ENCODE measurements around the gene RRM1. TPM values are rescaled to one million over a fixed set of nuclear protein-coding genes. Genes with fewer than 3 reads are reported as not detected.

Gene RRM1
- total and polyA plus RNA-seq, 9 of the 15 experiments (the other 6 are each of a cell fraction or from before 2014, with no cell fraction given), result 113 to 270 (median 163) TPM

DNA sequence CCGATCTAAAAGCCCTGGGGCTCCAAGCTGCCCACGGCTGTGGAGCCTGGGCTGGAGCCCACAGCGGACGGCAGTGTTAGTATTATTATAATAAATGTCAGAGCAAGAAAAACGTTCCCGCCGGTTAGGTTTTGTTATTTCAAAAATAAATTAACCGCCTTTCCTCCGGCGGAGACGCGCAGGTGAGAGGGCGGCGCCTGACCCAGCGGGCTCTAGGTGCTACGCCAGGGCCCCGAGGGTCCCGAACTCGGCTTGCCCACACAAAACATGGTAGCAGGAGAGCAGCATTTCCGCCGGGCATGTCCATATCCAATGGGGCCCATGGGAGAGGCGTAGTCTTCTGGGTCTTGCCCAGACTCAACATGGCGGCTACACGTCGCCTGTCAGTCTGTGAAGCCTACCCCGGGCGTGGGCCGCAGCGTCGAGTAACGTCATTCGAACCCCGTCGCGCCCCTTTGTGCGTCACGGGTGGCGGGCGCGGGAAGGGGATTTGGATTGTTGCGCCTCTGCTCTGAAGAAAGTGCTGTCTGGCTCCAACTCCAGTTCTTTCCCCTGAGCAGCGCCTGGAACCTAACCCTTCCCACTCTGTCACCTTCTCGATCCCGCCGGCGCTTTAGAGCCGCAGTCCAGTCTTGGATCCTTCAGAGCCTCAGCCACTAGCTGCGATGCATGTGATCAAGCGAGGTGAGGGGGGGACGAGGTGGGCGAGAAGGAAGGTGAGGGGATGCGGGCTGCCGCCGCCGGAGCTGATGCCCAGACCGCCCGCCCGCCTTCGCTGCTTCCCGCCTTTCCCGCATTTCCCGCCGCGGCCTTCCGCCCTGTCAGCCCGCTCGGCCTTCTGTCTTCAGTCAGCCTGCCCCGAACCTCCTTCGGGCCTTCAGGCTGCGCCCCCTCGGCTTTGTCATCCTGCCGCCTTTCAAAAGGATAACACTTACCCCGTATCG is at the start of gene RRM1 (continued):
- TF ChIP-seq, protein P1, sequence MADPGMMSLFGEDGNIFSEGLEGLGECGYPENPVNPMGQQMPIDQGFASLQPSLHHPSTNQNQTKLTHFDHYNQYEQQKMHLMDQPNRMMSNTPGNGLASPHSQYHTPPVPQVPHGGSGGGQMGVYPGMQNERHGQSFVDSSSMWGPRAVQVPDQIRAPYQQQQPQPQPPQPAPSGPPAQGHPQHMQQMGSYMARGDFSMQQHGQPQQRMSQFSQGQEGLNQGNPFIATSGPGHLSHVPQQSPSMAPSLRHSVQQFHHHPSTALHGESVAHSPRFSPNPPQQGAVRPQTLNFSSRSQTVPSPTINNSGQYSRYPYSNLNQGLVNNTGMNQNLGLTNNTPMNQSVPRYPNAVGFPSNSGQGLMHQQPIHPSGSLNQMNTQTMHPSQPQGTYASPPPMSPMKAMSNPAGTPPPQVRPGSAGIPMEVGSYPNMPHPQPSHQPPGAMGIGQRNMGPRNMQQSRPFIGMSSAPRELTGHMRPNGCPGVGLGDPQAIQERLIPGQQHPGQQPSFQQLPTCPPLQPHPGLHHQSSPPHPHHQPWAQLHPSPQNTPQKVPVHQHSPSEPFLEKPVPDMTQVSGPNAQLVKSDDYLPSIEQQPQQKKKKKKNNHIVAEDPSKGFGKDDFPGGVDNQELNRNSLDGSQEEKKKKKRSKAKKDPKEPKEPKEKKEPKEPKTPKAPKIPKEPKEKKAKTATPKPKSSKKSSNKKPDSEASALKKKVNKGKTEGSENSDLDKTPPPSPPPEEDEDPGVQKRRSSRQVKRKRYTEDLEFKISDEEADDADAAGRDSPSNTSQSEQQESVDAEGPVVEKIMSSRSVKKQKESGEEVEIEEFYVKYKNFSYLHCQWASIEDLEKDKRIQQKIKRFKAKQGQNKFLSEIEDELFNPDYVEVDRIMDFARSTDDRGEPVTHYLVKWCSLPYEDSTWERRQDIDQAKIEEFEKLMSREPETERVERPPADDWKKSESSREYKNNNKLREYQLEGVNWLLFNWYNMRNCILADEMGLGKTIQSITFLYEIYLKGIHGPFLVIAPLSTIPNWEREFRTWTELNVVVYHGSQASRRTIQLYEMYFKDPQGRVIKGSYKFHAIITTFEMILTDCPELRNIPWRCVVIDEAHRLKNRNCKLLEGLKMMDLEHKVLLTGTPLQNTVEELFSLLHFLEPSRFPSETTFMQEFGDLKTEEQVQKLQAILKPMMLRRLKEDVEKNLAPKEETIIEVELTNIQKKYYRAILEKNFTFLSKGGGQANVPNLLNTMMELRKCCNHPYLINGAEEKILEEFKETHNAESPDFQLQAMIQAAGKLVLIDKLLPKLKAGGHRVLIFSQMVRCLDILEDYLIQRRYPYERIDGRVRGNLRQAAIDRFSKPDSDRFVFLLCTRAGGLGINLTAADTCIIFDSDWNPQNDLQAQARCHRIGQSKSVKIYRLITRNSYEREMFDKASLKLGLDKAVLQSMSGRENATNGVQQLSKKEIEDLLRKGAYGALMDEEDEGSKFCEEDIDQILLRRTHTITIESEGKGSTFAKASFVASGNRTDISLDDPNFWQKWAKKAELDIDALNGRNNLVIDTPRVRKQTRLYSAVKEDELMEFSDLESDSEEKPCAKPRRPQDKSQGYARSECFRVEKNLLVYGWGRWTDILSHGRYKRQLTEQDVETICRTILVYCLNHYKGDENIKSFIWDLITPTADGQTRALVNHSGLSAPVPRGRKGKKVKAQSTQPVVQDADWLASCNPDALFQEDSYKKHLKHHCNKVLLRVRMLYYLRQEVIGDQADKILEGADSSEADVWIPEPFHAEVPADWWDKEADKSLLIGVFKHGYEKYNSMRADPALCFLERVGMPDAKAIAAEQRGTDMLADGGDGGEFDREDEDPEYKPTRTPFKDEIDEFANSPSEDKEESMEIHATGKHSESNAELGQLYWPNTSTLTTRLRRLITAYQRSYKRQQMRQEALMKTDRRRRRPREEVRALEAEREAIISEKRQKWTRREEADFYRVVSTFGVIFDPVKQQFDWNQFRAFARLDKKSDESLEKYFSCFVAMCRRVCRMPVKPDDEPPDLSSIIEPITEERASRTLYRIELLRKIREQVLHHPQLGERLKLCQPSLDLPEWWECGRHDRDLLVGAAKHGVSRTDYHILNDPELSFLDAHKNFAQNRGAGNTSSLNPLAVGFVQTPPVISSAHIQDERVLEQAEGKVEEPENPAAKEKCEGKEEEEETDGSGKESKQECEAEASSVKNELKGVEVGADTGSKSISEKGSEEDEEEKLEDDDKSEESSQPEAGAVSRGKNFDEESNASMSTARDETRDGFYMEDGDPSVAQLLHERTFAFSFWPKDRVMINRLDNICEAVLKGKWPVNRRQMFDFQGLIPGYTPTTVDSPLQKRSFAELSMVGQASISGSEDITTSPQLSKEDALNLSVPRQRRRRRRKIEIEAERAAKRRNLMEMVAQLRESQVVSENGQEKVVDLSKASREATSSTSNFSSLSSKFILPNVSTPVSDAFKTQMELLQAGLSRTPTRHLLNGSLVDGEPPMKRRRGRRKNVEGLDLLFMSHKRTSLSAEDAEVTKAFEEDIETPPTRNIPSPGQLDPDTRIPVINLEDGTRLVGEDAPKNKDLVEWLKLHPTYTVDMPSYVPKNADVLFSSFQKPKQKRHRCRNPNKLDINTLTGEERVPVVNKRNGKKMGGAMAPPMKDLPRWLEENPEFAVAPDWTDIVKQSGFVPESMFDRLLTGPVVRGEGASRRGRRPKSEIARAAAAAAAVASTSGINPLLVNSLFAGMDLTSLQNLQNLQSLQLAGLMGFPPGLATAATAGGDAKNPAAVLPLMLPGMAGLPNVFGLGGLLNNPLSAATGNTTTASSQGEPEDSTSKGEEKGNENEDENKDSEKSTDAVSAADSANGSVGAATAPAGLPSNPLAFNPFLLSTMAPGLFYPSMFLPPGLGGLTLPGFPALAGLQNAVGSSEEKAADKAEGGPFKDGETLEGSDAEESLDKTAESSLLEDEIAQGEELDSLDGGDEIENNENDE (IDR thresholded peaks at IDR 0.05; ENCODE audit: low read depth, low read length), result no peak
- TF ChIP-seq CSDE1 (IDR thresholded peaks at IDR 0.05), result peak in 1 of 2 experiments; percentile 97; a peak in 2 of 4 replicates
- TF ChIP-seq, protein P2, sequence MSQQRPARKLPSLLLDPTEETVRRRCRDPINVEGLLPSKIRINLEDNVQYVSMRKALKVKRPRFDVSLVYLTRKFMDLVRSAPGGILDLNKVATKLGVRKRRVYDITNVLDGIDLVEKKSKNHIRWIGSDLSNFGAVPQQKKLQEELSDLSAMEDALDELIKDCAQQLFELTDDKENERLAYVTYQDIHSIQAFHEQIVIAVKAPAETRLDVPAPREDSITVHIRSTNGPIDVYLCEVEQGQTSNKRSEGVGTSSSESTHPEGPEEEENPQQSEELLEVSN (IDR thresholded peaks at IDR 0.05; ENCODE audit: borderline replicate concordance in 1 of 2, extremely low read depth in 1 of 2, insufficient read depth in 1 of 2, insufficient read length in 1 of 2, low read depth in 1 of 2, low read length in 1 of 2, poor library complexity in 1 of 2, severe bottlenecking in 1 of 2), result peak; percentile 67 to 81
- TF ChIP-seq ZSCAN29 (IDR thresholded peaks at IDR 0.05), result no peak
- TF ChIP-seq MCM3 (IDR thresholded peaks at IDR 0.05), result no peak
- TF ChIP-seq LARP7 (IDR thresholded peaks at IDR 0.05), result no peak
- TF ChIP-seq SP1 (CRISPR knock-in tag; IDR thresholded peaks at IDR 0.05), result peak; percentile 87
- TF ChIP-seq ZNF592 (IDR thresholded peaks at IDR 0.05), result peak; percentile 44; the same call in 1 of the 2 replicates
- peak; percentile 64 to 73 for TF ChIP-seq SIX5 (IDR thresholded peaks at IDR 0.05; ENCODE audit: borderline replicate concordance in 1 of 2, insufficient read depth in 1 of 2, low read depth in 1 of 2, low read length in 2 of 2)
